Spleen (tissue), 11 donors: Measurements from ENCODE around the gene UBL7. TPM values are rescaled to one million over a fixed set of nuclear protein-coding genes. Genes with fewer than 3 reads are reported as not detected.

Experiments used
- DNase-seq: peaks from one replicate; pipeline ENCODE4 v3.0.0-alpha.2; 2020
- H3K27ac ChIP-seq, 8 donors: fragments of 200-600 bp; sonication (generic) in 7 of 8; 1 replicate in 4 of 8; 2 replicates in 4 of 8; pipeline versions ENCODE4 v1.5.0 to v1.8.0; 2016 to 2021; ENCODE audit warnings: inconsistent platforms in 4 of 8, mild to moderate bottlenecking in 4 of 8, moderate library complexity in 1 of 8
- H3K27me3 ChIP-seq, 7 donors: fragments of 200-600 bp; sonication (generic) in 6 of 7; replicated peaks in 1 of 7; 1 replicate in 4 of 7; 2 replicates in 3 of 7; pipeline versions ENCODE4 v1.5.0 to v1.8.0; 2016 to 2021; ENCODE audit warnings: inconsistent platforms in 3 of 7, mild to moderate bottlenecking in 1 of 7
- H3K36me3 ChIP-seq, 6 donors: fragments of 200-600 bp; sonication (generic) in 5 of 6; 1 replicate in 4 of 6; 2 replicates in 2 of 6; pipeline versions ENCODE4 v1.5.0 to v1.8.0; 2016 to 2021; ENCODE audit warnings: inconsistent platforms in 2 of 6
- H3K4me1 ChIP-seq, 6 donors: fragments of 200-600 bp; sonication (generic) in 5 of 6; 1 replicate in 3 of 6; 2 replicates in 3 of 6; pipeline versions ENCODE4 v1.5.0 to v1.8.0; 2016 to 2021; ENCODE audit warnings: inconsistent platforms in 3 of 6
- H3K4me3 ChIP-seq, 8 donors: fragments of 200-600 bp; sonication (generic) in 7 of 8; 1 replicate in 4 of 8; 2 replicates in 4 of 8; pipeline versions ENCODE4 v1.5.0 to v1.8.0; 2016 to 2021; ENCODE audit warnings: inconsistent platforms in 4 of 8, mild to moderate bottlenecking in 4 of 8, moderate library complexity in 2 of 8
- H3K9me3 ChIP-seq, 8 donors: fragments of 200-600 bp; sonication (generic) in 7 of 8; 1 replicate in 4 of 8; 2 replicates in 4 of 8; pipeline versions ENCODE4 v1.5.0 to v1.8.0; 2016 to 2021; ENCODE audit warnings: inconsistent platforms in 4 of 8
- CTCF ChIP-seq, 11 experiments: fragments of 200-600 bp in 7 of 11; fragments of 450-650 bp in 4 of 11; sonication (generic) in 4 of 11; IDR thresholded peaks in 8 of 11; conservative IDR thresholded peaks in 3 of 11; 1 replicate in 7 of 11; 2 replicates in 4 of 11; pipeline versions ENCODE4 v1.4.0 to v1.8.0; 2016 to 2021; ENCODE audit warnings: antibody characterized with exemption in 11 of 11, inconsistent platforms in 4 of 11, mild to moderate bottlenecking in 1 of 11
- POLR2A ChIP-seq, 3 donors: fragments of 450-650 bp; IDR thresholded peaks; one replicate each; pipeline ENCODE4 v1.5.1; 2017; ENCODE audit warnings: antibody characterized with exemption in 3 of 3, mild to moderate bottlenecking in 1 of 3
- POLR2AphosphoS5 ChIP-seq, 3 donors: sonication (generic); formaldehyde crosslinking; IDR thresholded peaks; one replicate each; pipeline ENCODE4 v1.5.1; 2017; ENCODE audit warnings: antibody characterized with exemption in 3 of 3
- WGBS, 5 donors: extraction: QIAGEN DNeasy Blood & Tissue Kit in 3 of 5; methylation state at CpG; one replicate each; pipeline versions ENCODE4 v1.1.5 to v1.1.7; 2013 to 2018; 5-methylcytosine and 5-hydroxymethylcytosine counted together
- intact Hi-C: fragments of 100-400 bp; cut with DNase I; formaldehyde crosslinking; loops from one replicate; pipeline ENCODE4 v1.15.0; 2023; ENCODE audit warnings: low total_unique reads
- polyA plus RNA-seq, 3 donors: library from polyadenylated mRNA; stranded (reverse); fragments of 200-250 nt; gene quantifications; one replicate each; pipeline ENCODE4 v1.2.1, GENCODE V29; 2013
- total RNA-seq, 7 donors: library from RNA; depleted of rRNA in 3 of 7; stranded (reverse); fragments of >200 nt in 3 of 7; fragmentation: NEBNext Ultra II Directional in 4 of 7; extraction: Animal tissue kit (Norgen Biotek cat#: 25700) in 4 of 7; gene quantifications; one replicate each; pipeline versions ENCODE4 v1.1.0 to v1.2.1, GENCODE V29; 2016 to 2021
- donor health status: healthy with polysubstance abuse.
- donor health status: DM: no; HTN: no; CAD: no; lungs with moderate emphysema.
- donor health status: DM: no; HTN: no; CAD: no.
- donor health status: Bipolar disorder and iron deficiency.
- donor health status: healthy.
- donor health status: DM: no; HTN: no; CAD: no.
- donor health status: DM: yes; HTN: yes; CAD: no.

Gene UBL7
- total and polyA plus RNA-seq, 10 donors = 36.9 to 83.9 (median 47.7) TPM

GRCh38 chr15:74421302-74422245 lies 39.4 kb downstream of the UBL7 start:
- peak overlapping the region; percentile 37 to 97 (median 85) for H3K27ac ChIP-seq
- DNase-seq = peak; percentile 58
- WGBS, 5 donors = 69 to 83% (median 77%) methylated on average over 14 to 20 of the region's 20 CpGs
- no peaks in the 10 kb centered on the region for H3K27me3 ChIP-seq
- peak overlapping the region in 1 of 8 donors; percentile 38 for H3K4me3 ChIP-seq
- peaks cover 58 to 100% (median 97%) of the 10 kb centered on the region in 6 donors for H3K4me1 ChIP-seq
- intact Hi-C loops = no loop called here
- no peaks in the 10 kb centered on the region for H3K9me3 ChIP-seq
- H3K36me3 ChIP-seq = peaks cover 0 to 68% (median 17%) of the 10 kb centered on the region in 6 donors
- peak in 1 of 3 donors; percentile 34 for TF ChIP-seq POLR2AphosphoS5 (IDR thresholded peaks at IDR 0.05)
- TF ChIP-seq CTCF (IDR thresholded peaks at IDR 0.05 in 8 of 11, conservative IDR thresholded peaks at IDR 0.05 in 3 of 11) = no peak

- peak; percentile 69 for DNase-seq
- Histone ChIP-seq H3K4me1 (peaks cover 49 to 100% (median 96%) of the 10 kb centered on the region in 6 donors), H3K36me3 (peaks cover 0 to 68% (median 29%) of the 10 kb centered on the region in 6 donors), H3K27ac (peak overlapping the region in 7 of 8 donors; percentile 20 to 97 (median 93)), H3K4me3 (peak overlapping the region in 1 of 8 donors; percentile 38), H3K27me3 (no peaks in the 10 kb centered on the region), H3K9me3 (no peaks in the 10 kb centered on the region)
- TF ChIP-seq CTCF (IDR thresholded peaks at IDR 0.05 in 8 of 11, conservative IDR thresholded peaks at IDR 0.05 in 3 of 11) (no peak), POLR2AphosphoS5 (IDR thresholded peaks at IDR 0.05) (peak in 2 of 3 donors; percentile 52 to 54)
- intact Hi-C loops = no loop called here
- 47 to 72% (median 62%) methylated on average over 10 of the region's 10 CpGs for WGBS, 5 donors
Observed at GRCh38 chr15:74420193-74420905, 40.6 kb downstream of the UBL7 start.

- DNase-seq = no peak
- H3K4me1 ChIP-seq = peaks cover 40 to 100% (median 93%) of the 10 kb centered on the region in 6 donors
- intact Hi-C loops = no loop called here
- H3K27me3 ChIP-seq = no peaks in the 10 kb centered on the region
- 74 to 93% (median 80%) methylated on average over 2 to 4 of the region's 4 CpGs for WGBS, 5 donors
- no peak overlapping the region for H3K4me3 ChIP-seq
- H3K27ac ChIP-seq = peak overlapping the region in 6 of 8 donors; percentile 20 to 97 (median 93)
- no peaks in the 10 kb centered on the region for H3K9me3 ChIP-seq
- H3K36me3 ChIP-seq = peaks cover 0 to 68% (median 38%) of the 10 kb centered on the region in 6 donors
- TF ChIP-seq CTCF (IDR thresholded peaks at IDR 0.05 in 8 of 11, conservative IDR thresholded peaks at IDR 0.05 in 3 of 11) (no peak), POLR2AphosphoS5 (IDR thresholded peaks at IDR 0.05) (no peak), POLR2A (IDR thresholded peaks at IDR 0.05) (no peak)
Observed at GRCh38 chr15:74419432-74419831, 41.5 kb downstream of the UBL7 start.
